ENCODE results near the gene ZBTB40.

The ZBTB40 gene

GRCh38 chr1:22451702-22452480 lies at the start of gene ZBTB40:
Gene ZBTB40, plus strand, starts transcription at chr1:22451851. Its CDS starts 38,098 bp downstream, at chr1:22489949.
- DNase-seq: peak; percentile 94 to 98

GRCh38 chr1:22402356-22403053 lies 49.1 kb upstream of the ZBTB40 start:
- no peak for DNase-seq

GRCh38 chr1:22404486-22404885 lies 47.2 kb upstream of the ZBTB40 start:
- no peak for DNase-seq

- no peak for DNase-seq
Observed at GRCh38 chr1:22406722-22407495, 44.7 kb upstream of the ZBTB40 start.

GRCh38 chr1:22408230-22408629 lies 43.4 kb upstream of the ZBTB40 start:
- no peak for DNase-seq

- no peak for DNase-seq
Observed at GRCh38 chr1:22410401-22410800, 41.2 kb upstream of the ZBTB40 start.

- no peak for DNase-seq
Observed at GRCh38 chr1:22410928-22411495, 40.6 kb upstream of the ZBTB40 start.

GRCh38 chr1:22411589-22411988 lies 40.1 kb upstream of the ZBTB40 start:
- no peak for DNase-seq

GRCh38 chr1:22412932-22413727 lies 38.5 kb upstream of the ZBTB40 start:
- no peak for DNase-seq

- no peak for DNase-seq
Observed at GRCh38 chr1:22413799-22414198, 37.9 kb upstream of the ZBTB40 start.

GRCh38 chr1:22414244-22414751 lies 37.4 kb upstream of the ZBTB40 start:
- DNase-seq: no peak

- DNase-seq: no peak
Observed at GRCh38 chr1:22415489-22415888, 36.2 kb upstream of the ZBTB40 start.

- DNase-seq: peak; percentile 42 to 87
Observed at GRCh38 chr1:22416555-22417454, 34.8 kb upstream of the ZBTB40 start.

- DNase-seq: no peak
Observed at GRCh38 chr1:22417466-22417865, 34.2 kb upstream of the ZBTB40 start.

- no peak for DNase-seq
Observed at GRCh38 chr1:22418312-22418711, 33.3 kb upstream of the ZBTB40 start.

GRCh38 chr1:22418933-22419382 lies 32.7 kb upstream of the ZBTB40 start:
- DNase-seq: peak in 1 of 2 experiments; percentile 16

- peak; percentile 68 to 87 for DNase-seq
Observed at GRCh38 chr1:22420455-22421053, 31.1 kb upstream of the ZBTB40 start.

GRCh38 chr1:22426781-22427180 lies 24.9 kb upstream of the ZBTB40 start:
- no peak for DNase-seq

- peak; percentile 42 to 69 for DNase-seq
Observed at GRCh38 chr1:22428672-22429071, 23.0 kb upstream of the ZBTB40 start.

GRCh38 chr1:22431965-22432364 lies 19.7 kb upstream of the ZBTB40 start:
- DNase-seq: no peak

Measured in NCI-H446 (cell line).